Occipital lobe (tissue), 2 donors: ENCODE data around the gene COTL1. TPM values are rescaled to one million over a fixed set of nuclear protein-coding genes. Genes with fewer than 3 reads are reported as not detected.
A peak's percentile ranks its signal among the peaks of the same experiment; 100 is the strongest.

ENCODE experiments used
- DNase-seq: peaks from one replicate; lab custom pipeline; 2025; lab: John Stamatoyannopoulos, UW
- total RNA-seq: library from RNA; depleted of rRNA; stranded (reverse); fragments of >200 nt; gene quantifications from one replicate; pipeline ENCODE4 v1.2.3, GENCODE V29; 2014

Gene COTL1
- total RNA-seq, 1 donor from 2014 or later = 89.7 TPM

DNA sequence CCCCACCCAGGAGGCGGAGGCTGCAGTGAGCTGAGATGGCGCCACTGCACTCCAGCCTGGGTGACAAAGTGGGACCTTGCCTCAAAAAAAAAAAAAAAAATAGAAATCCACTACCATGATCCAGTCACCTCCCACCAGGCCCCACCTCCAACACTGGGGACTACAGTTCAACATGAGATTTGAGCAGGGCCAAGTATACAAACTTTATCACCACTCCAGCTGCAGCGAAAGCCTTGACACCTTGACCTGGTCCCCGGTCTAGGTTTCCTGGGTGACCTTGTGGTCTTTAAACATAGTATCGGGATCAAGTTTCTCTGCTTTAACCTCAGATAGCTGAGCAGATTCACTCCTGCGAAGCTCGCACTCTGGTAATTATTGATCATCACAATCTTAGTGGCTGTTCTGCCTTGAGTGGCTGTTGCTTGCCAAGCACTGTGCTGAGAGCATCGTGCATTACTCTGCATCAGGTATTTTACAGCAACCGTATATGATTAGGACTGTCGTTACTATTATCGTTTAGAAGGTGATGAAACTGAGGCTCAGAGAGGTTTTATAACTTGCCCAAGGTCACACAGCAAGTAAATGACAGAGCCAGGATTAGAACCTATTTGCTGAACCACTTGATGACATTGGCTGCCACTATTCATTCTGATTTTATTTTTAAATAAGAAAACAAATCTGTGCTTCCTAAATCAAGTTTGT lies 63.1 kb downstream of the COTL1 start:
- DNase-seq = no peak

DNA sequence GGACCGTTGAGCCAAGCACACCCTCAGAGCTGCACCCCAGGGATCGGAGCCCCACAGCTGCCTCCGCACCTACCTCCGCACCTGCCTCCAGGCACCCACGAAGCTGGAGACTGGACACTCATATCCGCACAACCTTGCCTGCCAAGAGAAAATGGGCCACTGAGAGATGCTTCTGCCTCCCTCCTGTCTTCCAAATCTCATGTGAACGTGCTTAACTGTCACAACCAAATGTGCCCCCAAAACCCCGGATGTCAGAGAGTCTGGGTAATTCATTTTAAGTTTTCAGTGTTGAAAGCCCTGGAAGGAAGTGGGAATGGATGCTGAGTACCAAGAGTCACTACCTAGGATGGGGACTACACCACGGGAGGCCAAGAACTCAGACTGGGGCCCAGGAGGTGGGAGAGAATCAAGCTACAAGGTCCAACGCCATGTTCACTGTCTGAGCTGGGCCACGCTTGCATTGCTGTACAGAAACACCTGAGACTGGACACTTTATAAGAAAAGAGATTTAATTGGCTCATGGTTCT lies 63.9 kb downstream of the COTL1 start:
- no peak for DNase-seq

DNA sequence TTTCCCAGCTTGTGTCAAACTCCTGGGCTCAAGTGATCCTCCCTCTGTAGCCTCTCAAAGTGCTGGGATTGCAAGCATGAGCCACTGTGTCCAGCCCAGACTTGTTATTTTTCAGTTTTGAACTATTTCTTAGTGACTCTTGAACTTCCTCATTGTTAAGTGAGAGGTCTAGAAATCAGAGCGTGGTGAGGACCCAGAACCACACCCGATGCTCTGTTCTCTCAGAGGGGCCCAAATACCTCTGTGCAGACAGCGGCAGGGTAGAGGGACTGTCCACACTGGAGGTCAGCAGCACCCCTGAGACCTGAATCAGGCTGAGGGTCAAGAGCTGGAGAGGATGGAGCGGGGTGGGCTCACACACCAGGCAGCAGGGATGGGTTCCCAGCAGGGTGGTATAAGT lies 65.7 kb downstream of the COTL1 start:
- DNase-seq = no peak

DNA sequence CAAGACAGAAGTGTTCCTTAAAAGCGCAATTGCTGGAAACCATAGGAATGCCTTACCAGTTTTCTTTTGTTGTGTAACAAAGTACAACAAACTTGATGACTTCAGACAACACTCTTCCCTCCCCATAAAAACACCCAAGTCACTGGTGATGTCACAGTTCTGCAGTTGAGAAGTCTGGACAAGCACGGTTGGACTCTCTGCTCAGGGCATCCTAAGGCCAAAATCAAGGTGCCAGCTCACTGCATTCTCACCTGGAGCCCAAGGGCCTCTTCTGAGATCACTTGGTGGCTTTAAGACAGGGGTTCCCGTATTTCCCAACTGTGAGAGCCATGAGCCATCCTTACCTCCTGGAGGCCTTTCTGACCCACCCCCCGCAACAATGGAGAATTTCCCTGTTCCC lies 67.8 kb downstream of the COTL1 start:
- no peak for DNase-seq

DNA sequence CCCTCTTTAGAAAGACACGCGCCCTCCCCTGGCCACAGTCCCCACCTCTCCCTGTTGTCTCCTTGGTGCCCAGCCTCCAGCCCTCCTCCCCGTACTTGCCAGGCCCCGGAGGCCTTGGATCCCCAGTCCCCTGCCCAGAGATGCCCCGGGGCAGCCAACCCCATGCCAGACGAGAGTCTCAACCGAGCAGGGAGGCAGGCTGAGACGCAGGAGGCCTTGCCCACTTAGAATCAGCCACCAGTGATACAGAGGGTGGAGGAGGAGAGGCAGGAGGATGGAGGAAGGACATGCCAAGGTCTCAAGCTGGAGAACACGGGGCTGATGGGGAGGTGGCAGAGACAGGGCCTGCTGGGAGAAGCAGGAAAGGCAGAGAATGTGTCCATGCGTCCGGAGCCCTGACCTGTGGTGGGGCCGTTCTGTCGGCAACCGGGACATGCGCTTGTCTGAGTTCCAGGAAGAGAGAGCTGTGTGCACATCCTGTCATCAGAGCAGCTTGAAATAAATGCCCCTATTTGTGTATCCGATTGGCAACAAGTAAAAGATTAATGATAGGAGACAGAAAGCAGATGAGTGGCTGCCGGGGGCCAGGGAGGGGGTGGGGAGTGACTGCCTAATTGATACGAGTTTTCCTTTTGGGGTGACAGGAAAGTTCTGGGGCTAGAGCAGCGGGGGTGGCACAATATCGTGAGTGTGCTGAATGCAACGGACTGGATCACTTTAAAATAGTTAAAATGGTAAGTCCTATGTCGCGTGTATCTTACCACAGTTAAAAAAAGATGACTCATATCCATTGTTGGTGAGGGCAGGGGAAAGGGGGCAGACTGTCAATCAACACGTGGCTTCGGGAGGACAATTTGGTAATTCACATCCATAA lies 68.7 kb downstream of the COTL1 start:
- DNase-seq = no peak

DNA sequence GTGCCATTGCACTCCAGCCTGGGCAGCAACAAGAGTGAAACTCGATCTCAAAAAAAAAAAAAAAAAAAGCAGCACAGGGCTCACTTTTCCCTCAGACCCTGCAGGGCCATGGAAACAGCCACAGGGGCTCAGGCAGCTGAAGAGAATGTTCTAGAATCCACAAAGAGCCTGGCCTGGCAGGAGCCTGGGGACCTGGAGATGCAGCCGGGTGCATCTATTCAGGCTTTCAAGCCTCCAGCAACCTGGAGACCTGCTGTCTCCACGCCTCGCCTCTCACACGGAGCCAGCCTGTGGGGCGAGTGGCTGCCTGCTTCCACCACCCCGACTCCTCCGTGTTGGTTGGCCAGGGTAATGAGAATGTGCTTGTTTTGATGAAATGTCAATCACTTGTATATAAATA lies 69.4 kb downstream of the COTL1 start:
- no peak for DNase-seq

DNA sequence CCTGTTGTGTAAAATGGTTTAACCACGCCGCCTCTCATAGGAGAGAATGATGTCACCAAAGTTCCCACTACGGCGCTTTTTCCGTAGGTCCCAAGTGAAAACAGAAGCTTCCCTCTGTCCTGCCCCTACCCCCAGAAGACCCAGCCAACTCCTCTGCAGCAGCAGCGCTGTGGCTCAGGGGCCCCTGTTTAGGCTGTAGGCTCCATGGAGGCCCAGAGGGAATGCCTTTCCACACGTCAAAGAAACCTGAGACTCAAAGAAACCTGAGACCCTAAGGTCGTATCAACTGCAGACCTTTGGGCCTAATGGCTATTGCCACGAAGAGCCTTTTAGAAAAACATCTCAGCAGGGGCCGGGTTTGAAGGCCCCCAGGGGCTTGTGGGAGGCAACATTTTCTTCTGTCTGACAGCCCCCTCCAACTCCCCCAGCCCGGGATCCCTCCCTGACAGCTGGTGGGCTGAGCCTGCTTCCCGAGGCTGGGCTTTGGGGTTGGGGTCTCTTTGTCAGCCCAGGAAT lies 70.3 kb downstream of the COTL1 start:
- DNase-seq = no peak

DNA sequence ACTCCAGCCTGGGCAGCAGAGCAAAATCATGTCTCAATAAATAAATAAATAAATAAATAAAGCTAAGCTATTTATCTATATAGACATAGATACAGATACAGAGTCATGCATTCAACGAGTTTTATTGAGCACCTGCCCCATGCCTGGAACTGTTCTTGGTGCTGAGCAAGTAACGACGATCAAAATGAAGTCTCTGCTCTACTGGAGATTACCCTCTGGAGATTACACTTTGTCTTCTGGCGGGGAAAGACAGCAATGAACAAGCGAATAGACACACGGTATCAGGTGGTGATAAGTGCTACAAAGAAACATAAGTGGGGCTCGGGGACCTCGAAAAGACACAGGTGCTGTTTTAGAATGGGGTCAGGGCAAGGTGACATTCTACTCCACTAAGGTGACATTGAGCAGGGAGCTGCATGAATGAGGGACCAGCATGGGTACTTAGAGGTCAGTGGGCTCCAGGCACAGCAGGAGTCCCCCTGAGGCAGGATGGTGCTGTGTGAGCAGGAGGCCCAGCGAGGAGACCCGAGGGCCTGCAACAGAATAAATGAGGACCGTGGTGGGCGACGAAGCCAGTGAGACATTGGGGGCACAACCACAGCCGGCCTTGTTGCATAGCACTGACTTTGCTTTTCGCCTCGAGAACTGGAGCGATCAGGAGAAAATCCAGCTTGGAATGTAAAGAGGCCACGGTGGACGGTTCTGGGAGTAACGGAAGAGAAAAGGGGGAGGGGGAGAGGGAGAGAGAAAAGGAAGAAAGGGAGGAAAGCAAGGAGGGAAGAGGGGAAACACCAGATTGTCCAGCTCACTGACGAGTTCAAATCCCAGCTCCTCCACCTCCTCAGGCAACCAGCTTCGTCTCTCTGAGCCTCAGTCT lies 71.0 kb downstream of the COTL1 start:
- DNase-seq = no peak

DNA sequence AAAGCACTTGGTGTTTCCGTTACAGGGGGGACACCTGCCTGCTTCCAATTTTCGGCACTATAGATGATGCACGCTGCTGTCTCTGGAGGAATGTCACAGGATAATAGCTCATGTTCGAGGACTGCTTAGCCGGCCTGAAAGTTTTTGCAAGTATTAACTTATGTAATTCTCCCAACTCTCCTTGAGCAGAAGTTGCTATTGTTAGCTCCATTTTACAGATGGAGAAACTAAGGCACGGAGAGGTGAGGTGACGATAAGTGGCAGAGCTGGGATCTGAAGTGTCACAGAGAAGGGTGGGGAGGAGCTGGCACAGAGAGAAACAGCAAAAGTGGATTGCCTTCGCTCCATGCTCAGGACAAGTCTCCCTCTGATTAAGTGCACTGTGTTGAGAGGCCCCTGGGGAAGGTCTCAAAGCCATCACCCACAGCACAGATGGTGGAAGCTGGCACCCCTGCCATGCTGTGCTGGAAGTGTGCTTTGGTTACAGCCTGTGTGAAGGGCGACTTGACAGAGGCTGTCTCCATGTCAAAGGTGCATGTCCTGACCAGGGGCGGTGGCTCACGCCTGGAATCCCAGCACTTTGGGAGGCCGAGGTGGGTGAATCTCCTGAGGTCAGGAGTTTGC lies 72.7 kb downstream of the COTL1 start:
- DNase-seq = no peak

DNA sequence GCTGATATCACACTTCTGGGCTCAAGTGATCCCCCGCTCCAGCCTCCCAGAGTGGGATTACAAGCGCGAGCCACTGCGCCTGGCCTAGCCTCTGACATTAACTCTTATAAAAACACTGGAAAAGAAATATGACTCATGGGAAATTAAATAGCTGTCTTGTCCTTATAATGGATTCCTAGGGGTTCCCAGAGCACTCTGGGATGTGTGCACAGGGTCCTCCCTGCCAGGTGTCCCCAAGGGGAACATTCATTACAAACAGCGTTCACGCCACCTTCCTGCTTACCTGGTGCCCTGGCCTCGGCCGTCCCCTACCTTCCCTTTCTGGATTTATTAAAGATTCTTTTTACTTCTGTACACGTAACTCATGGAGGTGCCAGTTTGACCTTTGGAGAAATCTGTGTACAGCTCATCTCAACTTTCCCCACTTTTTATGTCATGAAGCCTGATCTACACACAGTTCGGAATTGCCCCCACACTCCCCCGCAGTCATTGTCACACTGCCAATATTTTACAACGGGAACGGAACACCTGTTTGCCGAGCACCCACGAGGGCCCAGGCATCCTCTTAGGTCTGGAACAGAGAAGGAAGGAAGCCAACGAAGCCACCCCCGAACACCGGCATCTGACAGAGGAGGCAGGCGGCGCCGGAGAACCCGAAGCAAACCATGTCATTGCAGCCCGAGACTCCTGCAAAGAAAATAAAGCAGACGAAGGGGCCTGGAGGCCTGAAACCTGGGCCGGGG lies 73.7 kb downstream of the COTL1 start:
- DNase-seq = peak; percentile 46

DNA sequence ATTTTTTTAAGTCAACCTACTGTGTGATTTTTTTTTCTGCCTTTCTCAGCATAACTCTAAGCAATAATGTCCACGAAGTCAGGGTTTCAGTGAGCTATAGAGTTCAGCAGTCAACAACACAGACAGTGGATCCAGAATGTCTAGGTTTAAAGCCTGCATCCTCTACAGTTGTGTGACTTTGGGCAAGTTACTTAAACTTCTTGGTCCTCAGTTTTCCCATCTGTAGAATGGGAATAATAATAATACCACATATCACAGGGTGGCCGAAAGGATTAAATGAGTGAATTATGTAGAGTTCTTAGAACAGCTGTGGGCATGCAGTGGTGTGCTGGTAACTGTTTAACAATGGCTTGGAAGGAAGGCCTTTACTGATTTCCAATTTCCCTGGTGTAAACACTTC lies 74.6 kb downstream of the COTL1 start:
- DNase-seq = no peak

DNA sequence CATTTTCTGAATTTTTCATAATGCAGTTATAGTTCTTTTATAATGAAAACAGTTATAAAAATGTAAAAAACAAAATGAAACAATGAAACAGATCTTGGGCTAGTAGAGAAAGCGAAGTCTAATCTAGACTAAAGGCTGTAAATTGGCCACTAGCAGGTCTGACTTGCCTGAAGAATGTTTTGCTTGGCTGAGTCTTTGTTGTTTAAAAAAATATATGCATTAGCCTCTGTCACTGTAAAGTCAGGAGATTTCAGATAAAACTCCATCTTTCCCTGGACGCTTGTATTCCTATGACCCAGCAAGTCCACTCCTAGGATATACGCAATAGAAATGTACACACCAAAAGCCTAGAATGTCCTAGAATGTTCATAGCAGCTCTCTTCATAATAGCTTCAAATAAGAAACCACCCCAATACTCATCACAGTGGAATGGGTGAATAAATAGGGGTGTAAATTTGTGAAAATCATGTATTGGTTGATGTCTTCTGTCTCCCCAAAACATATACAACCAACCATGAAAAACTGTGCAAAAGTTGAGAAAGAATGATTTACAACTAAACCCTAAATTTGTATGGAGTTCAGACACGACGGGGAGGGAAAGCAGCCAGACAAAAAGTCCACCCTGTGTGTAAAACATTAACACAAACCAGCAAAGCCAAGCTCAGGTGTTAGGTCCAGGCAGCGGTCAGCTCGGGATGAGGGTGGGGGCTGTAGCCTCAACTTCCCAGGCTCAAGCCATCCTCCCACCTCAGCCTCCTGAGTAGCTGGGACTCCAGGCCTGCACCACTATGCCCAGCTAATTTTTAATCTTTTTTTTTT lies 75.7 kb downstream of the COTL1 start:
- no peak for DNase-seq

DNA sequence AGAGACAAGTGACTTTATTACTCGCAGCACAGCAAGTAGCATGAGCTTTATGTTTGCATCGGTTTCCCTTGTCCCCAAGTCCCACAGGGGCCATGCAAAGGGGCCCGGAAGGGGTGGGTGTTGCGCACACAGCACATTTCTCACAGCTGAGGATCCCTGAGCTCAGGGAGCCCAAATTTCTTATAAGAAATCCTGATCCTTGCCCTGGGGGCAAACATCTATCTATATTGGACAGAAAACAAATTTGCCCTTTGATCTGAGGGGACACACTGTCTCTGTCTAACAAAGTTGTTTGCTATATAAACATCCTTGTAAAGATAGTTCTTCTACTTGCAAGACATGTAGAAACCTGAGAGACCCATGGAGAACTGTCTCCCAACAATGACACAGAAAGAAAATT lies 77.7 kb downstream of the COTL1 start:
- no peak for DNase-seq

DNA sequence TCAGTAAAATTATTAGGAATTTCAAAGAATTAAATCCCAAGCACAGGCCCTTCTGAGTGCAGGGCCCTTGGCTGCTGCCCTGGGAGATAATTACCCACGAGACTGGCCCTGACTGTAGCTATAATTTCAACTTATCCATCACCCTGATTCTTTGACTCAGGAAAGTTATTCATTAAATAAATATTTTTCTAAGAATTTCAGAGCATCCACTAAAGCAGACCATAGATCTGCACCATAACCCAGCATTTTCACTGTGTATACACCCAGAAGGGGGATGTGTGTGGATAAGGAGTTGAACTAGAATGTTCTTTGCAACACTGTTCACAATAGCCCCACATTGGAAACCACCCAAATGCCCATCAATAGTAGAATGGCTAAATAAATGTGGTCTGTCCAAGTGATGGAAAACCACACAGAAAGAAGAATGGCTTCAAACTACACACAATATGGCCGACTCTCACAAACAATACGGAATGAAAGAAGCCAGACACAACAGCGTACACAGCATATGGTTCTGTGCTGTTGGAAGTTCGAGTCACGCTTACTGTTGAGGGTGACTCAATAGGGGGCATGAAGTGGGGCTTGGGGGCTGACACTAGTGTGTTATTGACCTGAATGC lies 79.5 kb downstream of the COTL1 start:
- no peak for DNase-seq

DNA sequence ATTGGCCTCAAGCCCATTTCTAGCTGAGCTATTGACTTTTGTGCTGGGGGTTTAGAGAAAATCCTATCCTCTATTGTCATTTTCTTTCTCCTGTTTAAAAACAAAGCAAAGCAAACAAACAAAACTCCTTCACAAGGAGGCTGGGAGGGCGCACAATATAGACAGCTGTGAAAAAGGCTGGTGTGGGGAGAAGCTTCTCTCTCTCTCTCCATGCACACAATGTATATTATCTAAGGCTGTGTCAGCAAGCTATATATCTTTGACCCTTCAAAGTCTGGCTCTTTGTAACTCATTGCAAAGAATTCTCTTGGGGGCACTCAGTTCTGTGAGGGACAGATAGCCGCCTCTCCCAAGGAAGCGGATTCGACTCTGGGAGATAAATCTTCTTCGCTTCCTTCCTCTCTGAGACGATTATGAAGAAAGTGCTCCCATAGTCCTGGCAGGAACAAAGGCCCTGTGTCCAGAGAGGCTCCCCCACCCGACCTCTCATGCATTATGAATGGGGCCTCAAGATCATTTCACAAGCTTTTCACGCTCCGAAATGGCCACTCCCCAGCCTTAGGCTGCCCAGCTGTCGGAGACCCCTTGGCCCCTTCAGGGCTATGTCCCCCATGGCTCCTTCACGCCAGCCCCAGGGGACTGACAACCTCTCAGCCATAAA lies 80.3 kb downstream of the COTL1 start:
- no peak for DNase-seq

DNA sequence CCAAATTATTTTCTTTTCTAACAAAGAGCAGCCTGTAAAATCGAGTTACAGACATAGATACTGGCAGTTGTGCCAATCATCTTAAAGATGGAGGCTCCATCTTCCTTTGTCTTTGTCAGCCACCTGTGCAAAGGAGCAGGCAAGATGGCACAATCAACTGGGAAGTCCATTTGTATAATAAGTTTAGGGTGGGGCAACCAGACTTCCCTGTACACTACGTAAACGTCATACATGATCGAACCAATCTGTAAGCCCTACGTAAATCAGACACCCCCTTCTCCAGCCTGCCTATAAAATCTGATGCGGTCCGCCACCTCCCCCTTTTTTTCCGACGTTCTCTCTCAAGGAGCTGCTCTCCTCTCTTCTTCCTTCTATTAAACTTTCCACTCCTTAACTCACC lies 82.0 kb downstream of the COTL1 start:
- no peak for DNase-seq

DNA sequence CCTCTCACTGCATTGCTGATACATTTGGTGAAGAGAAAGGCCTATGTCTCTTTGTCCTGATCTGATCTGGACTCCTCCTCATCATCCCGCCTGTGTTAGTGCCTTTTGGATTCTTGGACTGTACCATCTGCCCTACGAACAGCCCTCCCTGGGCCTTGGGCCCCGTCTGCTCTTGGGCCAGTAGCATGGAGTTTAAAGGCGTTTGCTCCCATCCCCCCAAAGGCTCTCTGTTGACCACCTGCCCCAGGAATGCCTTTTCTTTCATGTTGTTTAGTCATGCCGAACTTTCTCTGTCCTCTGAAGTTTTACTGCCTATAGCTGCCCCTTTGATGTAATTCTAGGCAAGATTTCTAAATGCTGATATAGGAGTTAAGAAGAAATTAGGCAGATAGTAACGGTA lies 82.5 kb downstream of the COTL1 start:
- DNase-seq = no peak

DNA sequence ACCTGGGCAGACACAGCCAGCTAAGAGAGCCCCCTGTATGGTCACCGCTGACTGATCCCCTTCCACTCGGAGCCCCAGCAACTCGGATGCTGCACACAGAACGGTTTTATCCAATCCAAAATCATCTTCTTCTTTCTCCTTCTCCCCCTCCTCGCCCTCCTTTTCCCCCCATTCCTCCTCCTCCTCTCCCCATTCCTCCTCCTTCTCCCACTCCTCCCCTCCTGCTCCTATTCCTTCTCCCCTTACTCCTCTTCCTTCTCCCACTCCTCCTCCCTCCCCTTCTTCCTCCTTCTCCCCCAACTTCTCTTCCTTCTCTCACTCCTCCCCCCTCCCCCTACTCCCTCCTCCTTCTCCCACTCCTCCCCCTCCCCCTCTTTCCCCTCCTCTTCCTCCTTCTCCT lies 83.1 kb downstream of the COTL1 start:
- DNase-seq = no peak
